OCI-LY3 (cell line): Measurements from ENCODE around the gene COQ9.

Experiments used
- CTCF ChIP-seq: fragments of 200-600, 300-600 bp; sonication (generic); IDR thresholded peaks from 2 replicates; pipeline ENCODE4 v1.5.1; 2014; ENCODE audit warnings: antibody characterized with exemption, low read length, low read depth
- EZH2phosphoT487 ChIP-seq: fragments of 200-600 bp; shearing (Covaris generic); IDR thresholded peaks from 2 replicates; pipeline ENCODE4 v1.6.1; 2018; ENCODE audit warnings: antibody characterized with exemption, mixed run types, low read depth

GRCh38 chr16:57432989-57433388 is 14.3 kb upstream of the COQ9 start:
- TF ChIP-seq CTCF (no peak), EZH2phosphoT487 (no peak)
